A549 (cell line): ENCODE results near the gene BICDL1. TPM values are rescaled to one million over a fixed set of nuclear protein-coding genes. Genes with fewer than 3 reads are reported as not detected.

Experiments used
- ATAC-seq, 2 experiments: fragments of 200-7000 bp in 1 of 2; fragments of >200 bp in 1 of 2; cut with Nextera tagmentation in 1 of 2; cut with Tn5 transposase in 1 of 2; 3 replicates each; pipeline versions ENCODE4 v1.8.0 to v1.9.1; 2018 to 2020; ENCODE audit warnings: mild to moderate bottlenecking in 1 of 2, moderate library complexity in 1 of 2
- CTCF ChIA-PET: fragments of 300-600 bp; sonication (Branson Sonifier 250); formaldehyde crosslinking; extraction: SDS; loops from one replicate; lab custom pipeline; 2021; ENCODE audit warnings: antibody characterized with exemption, inconsistent platforms; lab: Yijun Ruan, JAX
- POLR2A ChIA-PET: fragments of 350-600 bp; formaldehyde crosslinking; extraction: SDS; loops from one replicate; lab custom pipeline; 2021; ENCODE audit warnings: antibody characterized with exemption, inconsistent platforms; lab: Yijun Ruan, JAX
- DNase-seq, 2 experiments: peaks; one replicate each; pipeline versions ENCODE4 v3.0.0 to v3.0.0-alpha.2; 2011 to 2016; ENCODE audit warnings: low read depth in 1 of 2, low spot score in 1 of 2
- FAIRE-seq: peaks from 2 replicates; lab custom pipeline; 2011; peaks lifted over from hg19 to GRCh38; lab: Jason Lieb, UNC
- H3K27ac ChIP-seq, 2 experiments: fragments of >200 bp; sonication (Bioruptor Twin); formaldehyde crosslinking; 3 replicates each; pipeline ENCODE4 v1.5.1; 2016 to 2017
- H3K4me1 ChIP-seq: fragments of >200 bp; sonication (Bioruptor Twin); formaldehyde crosslinking; 3 replicates; pipeline ENCODE4 v1.6.1; 2016
- H3K4me2 ChIP-seq: fragments of >200 bp; sonication (Bioruptor Twin); formaldehyde crosslinking; 3 replicates; pipeline ENCODE4 v1.6.1; 2016
- H3K4me3 ChIP-seq: fragments of >200 bp; sonication (Bioruptor Twin); formaldehyde crosslinking; 3 replicates; pipeline ENCODE4 v1.5.1; 2016
- H3K9me3 ChIP-seq: fragments of >200 bp; sonication (Bioruptor Twin); formaldehyde crosslinking; 3 replicates; pipeline ENCODE4 v1.6.1; 2016
- BCL3 ChIP-seq: fragments of >200 bp; sonication (Bioruptor Twin); formaldehyde crosslinking; IDR thresholded peaks from 3 replicates; pipeline ENCODE4 v1.6.1; 2016
- BHLHE40 ChIP-seq: IDR thresholded peaks from 2 replicates; pipeline ENCODE4 v1.6.1; 2012; ENCODE audit warnings: low read depth, low read length, inconsistent platforms
- CBX2 ChIP-seq: fragments of 200-600 bp; sonication (generic); IDR thresholded peaks from 2 replicates; pipeline ENCODE4 v1.6.1; 2016; ENCODE audit warnings: low read depth, mild to moderate bottlenecking, borderline replicate concordance
- CHD2 ChIP-seq: fragments of 150-350 bp; IDR thresholded peaks from 2 replicates; pipeline ENCODE4 v1.6.1; 2014; ENCODE audit warnings: low read length; ENCODE audit not compliant: partially characterized antibody
- CHD4 ChIP-seq: fragments of 200-600 bp; sonication (generic); IDR thresholded peaks from 2 replicates; pipeline ENCODE4 v1.6.1; 2016; ENCODE audit warnings: antibody characterized with exemption, mild to moderate bottlenecking, borderline replicate concordance
- CTCF ChIP-seq: fragments of >200 bp; sonication (Bioruptor Twin); formaldehyde crosslinking; IDR thresholded peaks from 3 replicates; pipeline ENCODE4 v1.5.1; 2016
- ELK1 ChIP-seq: fragments of 150-350 bp; IDR thresholded peaks from 2 replicates; pipeline ENCODE4 v1.6.1; 2014; ENCODE audit warnings: low read depth, mild to moderate bottlenecking, low read length
- EP300 ChIP-seq, 2 experiments: fragments of >200 bp; sonication (Bioruptor Twin); formaldehyde crosslinking; IDR thresholded peaks; 2 replicates in 1 of 2; 3 replicates in 1 of 2; pipeline ENCODE4 v1.6.1; 2016 to 2017
- FOSB ChIP-seq: fragments of 250-450 bp; sonication (Bioruptor Pico); IDR thresholded peaks from 2 replicates; pipeline ENCODE4 v1.5.0; 2020; ENCODE audit warnings: mild to moderate bottlenecking, moderate library complexity
- FOXS1 ChIP-seq: fragments of 250-450 bp; sonication (Bioruptor Pico); IDR thresholded peaks from 2 replicates; pipeline ENCODE4 v1.5.0; 2020; ENCODE audit warnings: mild to moderate bottlenecking, moderate library complexity
- HDAC2 ChIP-seq: fragments of 200-600 bp; sonication (generic); IDR thresholded peaks from 2 replicates; pipeline ENCODE4 v1.6.1; 2016
- HES2 ChIP-seq: fragments of >200 bp; sonication (Bioruptor Twin); formaldehyde crosslinking; IDR thresholded peaks from 2 replicates; pipeline ENCODE4 v1.6.1; 2016
- HEYL ChIP-seq: fragments of 250-450 bp; sonication (Bioruptor Pico); IDR thresholded peaks from 2 replicates; pipeline ENCODE4 v1.8.0; 2021; ENCODE audit warnings: mild to moderate bottlenecking, moderate library complexity
- HOXA7 ChIP-seq: fragments of 250-450 bp; sonication (Bioruptor Pico); IDR thresholded peaks from 2 replicates; pipeline ENCODE4 v1.5.0; 2020; ENCODE audit warnings: mild to moderate bottlenecking, moderate library complexity
- HOXB13 ChIP-seq: fragments of 250-450 bp; sonication (Bioruptor Pico); IDR thresholded peaks from 2 replicates; pipeline ENCODE4 v1.5.0; 2020; ENCODE audit warnings: low read depth, mild to moderate bottlenecking, moderate library complexity
- JUNB ChIP-seq: fragments of >200 bp; sonication (Bioruptor Twin); formaldehyde crosslinking; IDR thresholded peaks from 2 replicates; pipeline ENCODE4 v1.6.1; 2016
- MAX ChIP-seq: IDR thresholded peaks from 2 replicates; pipeline ENCODE4 v1.6.1; 2012
- MAZ ChIP-seq: fragments of 150-350 bp; IDR thresholded peaks from 2 replicates; pipeline ENCODE4 v1.6.1; 2014; ENCODE audit warnings: antibody characterized with exemption, low read depth, low read length, borderline replicate concordance
- NFE2L2 ChIP-seq: fragments of 150-350 bp; conservative IDR thresholded peaks from 2 replicates; pipeline ENCODE4 v1.6.1; 2014; ENCODE audit warnings: low read length
- NR3C1 ChIP-seq: fragments of >200 bp; sonication (Bioruptor Twin); formaldehyde crosslinking; IDR thresholded peaks from 3 replicates; pipeline ENCODE4 v1.6.1; 2017
- PHF8 ChIP-seq: fragments of 200-600 bp; sonication (generic); IDR thresholded peaks from 2 replicates; pipeline ENCODE4 v1.6.1; 2016; ENCODE audit warnings: low read depth, mild to moderate bottlenecking, antibody characterized with exemption, moderate library complexity, borderline replicate concordance
- POLR2AphosphoS2 ChIP-seq: conservative IDR thresholded peaks from 2 replicates; pipeline ENCODE4 v1.6.1; 2012; ENCODE audit warnings: low read length, improper control_type of control experiment, inconsistent platforms
- RAD21 ChIP-seq, 2 experiments: fragments of >200 bp in 1 of 2; sonication (Bioruptor Twin) in 1 of 2; formaldehyde crosslinking in 1 of 2; IDR thresholded peaks in 1 of 2; conservative IDR thresholded peaks in 1 of 2; 2 replicates in 1 of 2; 3 replicates in 1 of 2; pipeline ENCODE4 v1.6.1; 2012 to 2018; ENCODE audit warnings: inconsistent platforms in 1 of 2
- RARB ChIP-seq: fragments of 250-450 bp; sonication (Bioruptor Pico); IDR thresholded peaks from 2 replicates; pipeline ENCODE4 v1.8.0; 2021; ENCODE audit warnings: mild to moderate bottlenecking, moderate library complexity
- RCOR1 ChIP-seq: fragments of 150-350 bp; IDR thresholded peaks from 2 replicates; pipeline ENCODE4 v1.6.1; 2014; ENCODE audit warnings: antibody characterized with exemption, low read length, low read depth
- RFX5 ChIP-seq: fragments of 450-650 bp; IDR thresholded peaks from 2 replicates; pipeline ENCODE4 v1.7.1; 2014; ENCODE audit warnings: antibody characterized with exemption, mild to moderate bottlenecking, moderate library complexity
- SREBF2 ChIP-seq: fragments of 450-650 bp; IDR thresholded peaks from 2 replicates; pipeline ENCODE4 v1.6.1; 2014; ENCODE audit warnings: mild to moderate bottlenecking, moderate library complexity
- TFCP2L1 ChIP-seq: fragments of 250-450 bp; sonication (Bioruptor Pico); IDR thresholded peaks from 2 replicates; pipeline ENCODE4 v1.5.0; 2021; ENCODE audit warnings: mild to moderate bottlenecking
- TP53 ChIP-seq: fragments of 250-450 bp; sonication (Bioruptor Pico); IDR thresholded peaks from 2 replicates; pipeline ENCODE4 v1.5.0; 2021; ENCODE audit warnings: mild to moderate bottlenecking, moderate library complexity
- ZNF302 ChIP-seq: fragments of 250-450 bp; sonication (Bioruptor Pico); IDR thresholded peaks from 2 replicates; pipeline ENCODE4 v1.9.0; 2021; ENCODE audit warnings: inconsistent platforms, mild to moderate bottlenecking, moderate library complexity
- ZSCAN20 ChIP-seq: fragments of 250-450 bp; sonication (Bioruptor Pico); IDR thresholded peaks from 2 replicates; pipeline ENCODE4 v1.8.0; 2022; ENCODE audit warnings: mild to moderate bottlenecking, moderate library complexity
- WGBS: methylation state at CpG from one replicate; pipeline ENCODE4 v1.1.6; 2017; ENCODE audit errors: missing lambda C conversion rate; 5-methylcytosine and 5-hydroxymethylcytosine counted together
- polyA plus RNA-seq, 4 experiments: library from polyadenylated mRNA; depleted of rRNA in 3 of 4; stranded (reverse); fragments of >200 nt; fragmentation: RNase III in 1 of 4; extraction: RNeasy Plus Mini Kit Qiagen cat#74134 plus additional on column Dnase treatment in 1 of 4; gene quantifications; 2 replicates in 3 of 4; 3 replicates in 1 of 4; pipeline ENCODE4 v1.2.3, GENCODE V29; 2011 to 2017

The BICDL1 gene
- polyA plus RNA-seq, 2 of the 4 experiments (the other 2 are of a cell fraction), result 3.8 to 4.5 TPM

- Histone ChIP-seq H3K4me3 (no peak overlapping the region), H3K4me2 (no peak overlapping the region), H3K9me3 (no peaks in the 10 kb centered on the region), H3K27ac (no peak overlapping the region), H3K4me1 (no peaks in the 10 kb centered on the region)
- TF ChIP-seq CBX2 (no peak), MAX (no peak), HES2 (no peak), PHF8 (no peak), HDAC2 (no peak), ELK1 (no peak), HEYL (CRISPR knock-in tag) (no peak), BCL3 (no peak), FOSB (CRISPR knock-in tag) (no peak), RARB (CRISPR knock-in tag) (no peak), CTCF (no peak), ZSCAN20 (no peak), EP300 (IDR thresholded peaks at IDR 0.05) (no peak), POLR2AphosphoS2 (no peak), RFX5 (no peak), MAZ (no peak), FOXS1 (no peak), NFE2L2 (no peak), CHD2 (no peak)
- CTCF ChIA-PET, result interaction anchor here (0.9 kb wide), 1 partner anchor 22 kb away, joined by 3 read pairs; no protein-coding TSS in a partner anchor
- no peak for ATAC-seq
- FAIRE-seq, result no peak
- DNase-seq, result no peak
- POLR2A ChIA-PET, result interaction anchor here (1.0 kb wide), 1 partner anchor 21 kb away, joined by 3 read pairs; no protein-coding TSS in a partner anchor
- 96% methylated on average over 9 of the region's 9 CpGs for WGBS
Measured at GRCh38 chr12:120138366-120138765, 149.3 kb downstream of the BICDL1 start.

- FAIRE-seq, result no peak
Measured at GRCh38 chr12:120139958-120140357, 150.9 kb downstream of the BICDL1 start.

GRCh38 chr12:120140603-120141002 lies 151.6 kb downstream of the BICDL1 start:
- TF ChIP-seq BHLHE40 (no peak), RFX5 (no peak), TFCP2L1 (CRISPR knock-in tag) (no peak), JUNB (no peak), NFE2L2 (no peak), HEYL (CRISPR knock-in tag) (no peak), RAD21 (conservative IDR thresholded peaks at IDR 0.05 in 1 of 2, IDR thresholded peaks at IDR 0.05 in 1 of 2) (no peak), HDAC2 (no peak), MAZ (no peak), RARB (CRISPR knock-in tag) (no peak), TP53 (CRISPR knock-in tag) (no peak), HOXA7 (no peak), HOXB13 (CRISPR knock-in tag) (no peak), PHF8 (no peak), CHD4 (no peak), FOXS1 (no peak), RCOR1 (no peak), SREBF2 (no peak), NR3C1 (no peak)
- TF ChIP-seq, all 56 proteins: peak for 0
- FAIRE-seq (no peak), DNase-seq (no peak), ATAC-seq (no peak)
- 87% methylated on average over 7 of the region's 9 CpGs for WGBS
- no peak overlapping the region for H3K4me3 ChIP-seq
- POLR2A ChIA-PET, result no interaction called here
- H3K4me2 ChIP-seq, result no peak overlapping the region
- no peak overlapping the region for H3K27ac ChIP-seq
- CTCF ChIA-PET, result interaction anchor here (0.6 kb wide), 1 partner anchor 124 kb away, joined by 3 read pairs; no protein-coding TSS in a partner anchor
- no peaks in the 10 kb centered on the region for H3K9me3 ChIP-seq
- no peaks in the 10 kb centered on the region for H3K4me1 ChIP-seq

More at GRCh38 chr12:120139958-120140357, 150.9 kb downstream of the BICDL1 start:
- no peak overlapping the region for H3K4me2 ChIP-seq
- WGBS, result 77% methylated on average over 5 of the region's 5 CpGs
- no peak for ATAC-seq
- no peak overlapping the region for H3K4me3 ChIP-seq
- no peaks in the 10 kb centered on the region for H3K4me1 ChIP-seq
- CTCF ChIA-PET, result interaction anchor here (0.6 kb wide), 1 partner anchor 11 kb away, joined by 3 read pairs; no protein-coding TSS in a partner anchor
- TF ChIP-seq JUNB, result no peak
- TF ChIP-seq ZNF302 (CRISPR knock-in tag), result no peak
- TF ChIP-seq FOSB (CRISPR knock-in tag), result no peak
- TF ChIP-seq, all 56 proteins: peak for 0
- Histone ChIP-seq H3K27ac (no peak overlapping the region), H3K9me3 (no peaks in the 10 kb centered on the region)
- DNase-seq, result no peak
- POLR2A ChIA-PET, result no interaction called here
